Activated CD8-positive, alpha-beta T cell treated with anti-CD3 and anti-CD28 coated beads, Interleukin-2, amount 10 ng/mL, durations not matched to agents 7 days and 5 days (primary cell): ENCODE data around the gene ZNF143. TPM values are rescaled to one million over a fixed set of nuclear protein-coding genes. Genes with fewer than 3 reads are reported as not detected.
A peak's percentile ranks its signal among the peaks of the same experiment; 100 is the strongest.

Source experiments
- ATAC-seq: fragments of 150-1000 bp; cut with Tn5 transposase; one replicate; pipeline ENCODE4 v1.10.0; 2021; ENCODE audit warnings: moderate library complexity
- CTCF ChIA-PET: fragments of 350-600 bp; sonication (Branson Sonifier 250); formaldehyde crosslinking; loops from one replicate; lab custom pipeline; 2021; ENCODE audit warnings: antibody characterized with exemption; lab: Charles Lee
- POLR2A ChIA-PET: fragments of 350-600 bp; sonication (Branson Sonifier 250); formaldehyde crosslinking; loops from one replicate; lab custom pipeline; 2021; ENCODE audit warnings: antibody characterized with exemption; lab: Charles Lee
- DNase-seq: peaks from one replicate; pipeline ENCODE4 v3.0.0-alpha.2; 2020
- H3K27ac Mint-ChIP-seq: one replicate; pipeline ENCODE4 v1.8.0; 2021; ENCODE audit warnings: mild to moderate bottlenecking, mixed read lengths
- H3K27me3 Mint-ChIP-seq: one replicate; pipeline ENCODE4 v1.8.0; 2021; ENCODE audit warnings: low read depth, mixed read lengths
- H3K36me3 Mint-ChIP-seq: one replicate; pipeline ENCODE4 v1.8.0; 2021; ENCODE audit warnings: low read depth, mixed read lengths
- H3K4me1 Mint-ChIP-seq: one replicate; pipeline ENCODE4 v1.8.0; 2021; ENCODE audit warnings: low read depth, mixed read lengths
- H3K4me3 Mint-ChIP-seq: one replicate; pipeline ENCODE4 v1.8.0; 2021; ENCODE audit warnings: mild to moderate bottlenecking, mixed read lengths
- H3K9me3 Mint-ChIP-seq: one replicate; pipeline ENCODE4 v1.8.0; 2022; ENCODE audit warnings: mixed read lengths; ENCODE audit not compliant: insufficient read depth
- total RNA-seq, 2 experiments: library from RNA; stranded (reverse); gene quantifications; one replicate each; pipeline ENCODE4 v1.2.3, GENCODE V29; 2021

The ZNF143 gene
- total RNA-seq, 2 experiments from 2014 or later = 31.4 to 33.7 TPM

DNA sequence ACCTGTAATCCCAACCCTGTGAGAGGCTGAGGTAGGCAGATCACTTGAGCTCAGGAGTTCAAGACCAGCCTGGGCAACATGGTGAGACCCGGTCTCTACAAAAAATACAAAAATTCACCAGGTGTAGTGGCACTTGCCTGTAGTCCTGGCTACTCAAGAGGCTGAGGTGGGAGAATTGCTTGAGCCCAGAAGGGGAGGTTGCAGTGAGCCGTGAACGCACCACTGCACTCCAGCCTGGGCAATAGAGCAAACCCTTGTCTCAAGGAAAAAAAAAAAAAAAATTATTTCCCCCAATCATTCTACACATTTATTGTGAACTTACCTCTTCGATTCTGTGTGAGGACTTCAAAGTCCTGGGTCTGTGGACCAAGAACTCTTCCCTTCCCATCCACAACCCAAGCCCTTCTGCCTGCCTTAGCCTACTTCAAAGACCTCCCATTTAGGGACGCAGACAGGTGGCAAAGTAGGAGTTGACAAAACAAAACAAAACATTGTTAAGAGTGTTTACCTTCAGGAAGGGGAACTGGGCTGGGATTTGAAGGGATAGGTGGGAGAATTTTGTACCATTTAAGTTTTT lies 108.9 kb downstream of the ZNF143 start:
- ATAC-seq (no peak), DNase-seq (no peak)
- H3K4me1 Mint-ChIP-seq = peaks cover 31% of the 10 kb centered on the region
- POLR2A ChIA-PET = no interaction called here
- H3K4me3 Mint-ChIP-seq = no peak overlapping the region
- H3K27ac Mint-ChIP-seq = no peak overlapping the region
- H3K36me3 Mint-ChIP-seq = peaks cover 2% of the 10 kb centered on the region
- peaks cover 14% of the 10 kb centered on the region for H3K27me3 Mint-ChIP-seq
- no peaks in the 10 kb centered on the region for H3K9me3 Mint-ChIP-seq
- CTCF ChIA-PET = interaction anchor here (2.5 kb wide), 1 partner anchor 44 kb away, joined by 12 read pairs; no protein-coding TSS in a partner anchor

DNA sequence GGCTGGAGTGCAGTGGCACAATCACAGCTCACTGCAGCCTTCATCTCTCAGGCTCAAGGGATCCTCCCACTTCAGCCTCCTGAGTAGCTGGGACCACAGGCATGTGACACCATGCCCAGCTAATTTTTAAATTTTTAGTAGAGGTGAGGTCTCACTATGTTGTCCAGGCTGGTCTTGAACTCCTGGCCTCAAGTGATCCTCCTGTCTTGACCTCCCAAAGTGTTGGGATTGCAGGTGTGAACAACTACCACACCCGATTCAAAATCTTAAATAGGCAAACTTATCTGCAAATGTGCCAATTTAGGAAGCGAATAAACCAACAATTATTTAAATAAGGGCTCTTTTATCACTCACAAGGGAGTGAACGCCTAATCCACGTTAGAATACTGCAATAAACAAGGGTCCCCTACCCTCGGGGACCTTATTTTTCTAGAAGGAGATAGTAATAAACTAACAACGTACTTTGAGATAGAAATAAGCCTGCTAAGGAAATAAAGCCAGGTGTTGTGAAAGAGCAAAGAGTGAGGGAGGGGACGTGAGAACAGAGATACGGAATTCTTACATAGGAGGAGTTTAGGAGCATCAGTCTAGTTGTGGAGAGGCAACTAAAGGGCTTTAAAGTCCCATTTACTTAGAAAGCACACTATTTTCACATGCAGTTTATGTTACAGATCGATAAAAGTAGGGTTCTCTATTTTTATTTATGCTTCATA lies 109.7 kb downstream of the ZNF143 start:
- ATAC-seq (no peak), DNase-seq (no peak)
- ChIA-PET POLR2A (interaction anchor here (4.2 kb wide), 1 partner anchor 43 kb away, joined by 24 read pairs; no protein-coding TSS in a partner anchor), CTCF (interaction anchor here (1.5 to 2.5 kb wide), 2 partner anchors 35 to 43 kb away, joined by 4 to 12 read pairs; no protein-coding TSS in a partner anchor)
- peaks cover 14% of the 10 kb centered on the region for H3K27me3 Mint-ChIP-seq
- no peaks in the 10 kb centered on the region for H3K9me3 Mint-ChIP-seq
- peaks cover 32% of the 10 kb centered on the region for H3K4me1 Mint-ChIP-seq
- H3K4me3 Mint-ChIP-seq = no peak overlapping the region
- H3K36me3 Mint-ChIP-seq = peaks cover 10% of the 10 kb centered on the region
- no peak overlapping the region for H3K27ac Mint-ChIP-seq

DNA sequence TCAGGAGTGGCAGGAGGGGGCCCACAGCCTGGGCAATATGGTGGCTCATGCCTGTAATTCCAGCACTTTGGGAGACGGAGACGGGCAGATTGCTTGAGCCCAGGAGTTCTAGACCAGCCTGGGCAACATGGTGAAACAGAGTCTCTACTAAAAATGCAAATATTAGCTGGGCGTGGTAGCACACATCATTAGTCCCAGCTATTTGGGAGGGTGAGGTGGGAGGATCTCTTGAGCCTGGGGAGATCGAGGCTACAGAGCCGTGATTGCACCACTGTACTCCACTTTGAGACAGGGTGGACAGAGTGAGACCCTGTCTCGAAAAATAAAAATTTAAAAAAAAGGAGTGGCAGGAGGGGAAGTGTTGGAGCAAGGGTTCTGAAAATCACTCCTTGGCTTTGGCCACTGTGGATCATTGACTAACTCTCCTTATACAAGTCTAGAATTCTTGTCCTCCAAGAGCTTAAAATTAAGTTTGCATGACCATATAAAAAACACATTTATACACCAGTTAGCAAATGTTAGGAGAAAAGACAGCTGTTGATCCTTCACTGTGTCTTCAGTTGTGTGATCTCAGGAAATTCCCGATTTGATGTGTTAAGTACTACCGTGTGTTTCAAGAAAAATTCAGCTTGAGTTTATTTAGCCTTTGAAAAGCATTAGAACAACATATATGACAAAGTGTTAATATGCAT lies 110.4 kb downstream of the ZNF143 start:
- peaks cover 33% of the 10 kb centered on the region for H3K4me1 Mint-ChIP-seq

DNA sequence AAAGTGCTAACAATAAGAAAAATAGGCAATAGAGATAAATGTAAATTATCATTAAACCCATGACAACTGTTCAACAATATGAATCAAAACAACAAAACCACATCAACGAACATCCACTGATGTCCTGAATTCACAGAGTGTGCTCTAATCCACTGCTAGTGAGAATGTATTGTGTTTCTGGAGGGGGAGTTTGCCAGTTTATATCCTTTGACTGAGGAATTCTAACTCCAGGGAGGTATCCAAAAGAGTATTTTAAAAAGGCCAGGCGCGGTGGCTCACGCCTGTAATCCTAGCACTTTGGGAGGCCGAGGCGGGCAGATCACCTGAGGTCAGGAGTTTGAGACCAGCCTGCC lies 110.9 kb downstream of the ZNF143 start:
- peaks cover 34% of the 10 kb centered on the region for H3K4me1 Mint-ChIP-seq
- H3K27me3 Mint-ChIP-seq = peaks cover 14% of the 10 kb centered on the region
- H3K36me3 Mint-ChIP-seq = peaks cover 23% of the 10 kb centered on the region
- ATAC-seq (no peak), DNase-seq (no peak)
- no peaks in the 10 kb centered on the region for H3K9me3 Mint-ChIP-seq
- ChIA-PET POLR2A (interaction anchor here (4.2 kb wide), 1 partner anchor 42 kb away, joined by 24 read pairs; no protein-coding TSS in a partner anchor), CTCF (interaction anchor here (1.2 to 1.5 kb wide), 2 partner anchors 37 to 41 kb away, joined by 4 to 5 read pairs; no protein-coding TSS in a partner anchor)
- no peak overlapping the region for H3K27ac Mint-ChIP-seq
- H3K4me3 Mint-ChIP-seq = peak overlapping the region; percentile 82

More for the DNA sequence above, 110.4 kb downstream of the ZNF143 start:
- Mint-ChIP-seq H3K4me3 (no peak overlapping the region), H3K27ac (no peak overlapping the region), H3K27me3 (peaks cover 14% of the 10 kb centered on the region), H3K36me3 (peaks cover 18% of the 10 kb centered on the region), H3K9me3 (no peaks in the 10 kb centered on the region)
- ChIA-PET POLR2A (interaction anchor here (4.2 kb wide), 1 partner anchor 42 kb away, joined by 24 read pairs; no protein-coding TSS in a partner anchor), CTCF (interaction anchor here (1.2 to 1.5 kb wide), 2 partner anchors 36 to 42 kb away, joined by 4 to 5 read pairs; no protein-coding TSS in a partner anchor)
- DNase-seq (no peak), ATAC-seq (no peak)

DNA sequence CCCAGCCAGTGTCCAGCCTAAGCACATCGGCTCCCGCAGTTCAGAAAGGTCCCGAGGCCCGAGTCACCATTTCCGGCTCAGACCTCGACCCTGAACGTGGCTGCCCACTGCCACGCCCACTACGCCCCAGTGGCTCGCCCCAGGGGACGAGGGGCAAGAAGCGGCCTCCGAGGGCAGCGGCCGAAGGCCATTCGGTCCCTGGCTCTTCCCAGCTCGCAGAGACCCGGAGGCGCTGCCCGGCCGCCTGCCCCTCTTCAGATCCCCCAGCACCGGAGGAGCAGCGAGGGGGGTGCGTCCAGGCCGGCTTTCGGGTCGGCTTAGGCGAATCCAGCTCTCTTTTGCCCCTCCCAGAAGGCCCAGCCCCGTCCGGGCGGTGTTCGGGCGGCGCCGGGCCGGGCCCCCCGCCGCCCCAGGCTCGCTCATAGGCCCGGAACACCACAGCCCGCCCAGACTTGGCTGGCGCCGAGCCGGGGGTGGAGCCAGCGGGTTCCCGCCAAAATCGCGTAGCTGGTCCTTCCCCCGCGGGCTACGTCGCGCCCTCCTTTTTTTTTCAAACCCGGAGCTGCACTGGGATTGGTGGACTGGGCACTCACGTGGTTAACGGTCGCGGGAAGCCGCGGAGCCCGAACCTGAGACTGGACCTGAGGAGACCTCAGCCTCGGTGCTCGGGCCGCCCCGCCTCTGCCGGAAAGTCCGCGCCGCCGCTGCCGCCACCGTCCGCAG lies 112.4 kb downstream of the ZNF143 start, which contains the start of gene WEE1:
Gene WEE1, plus strand, starts transcription at position 619 of the 723 bp plus-strand sequence. CDS start 264 bp downstream, outside the sequence.
- H3K4me1 Mint-ChIP-seq = peaks cover 46% of the 10 kb centered on the region
- ChIA-PET POLR2A (interaction anchor here (0.6 to 4.2 kb wide), 13 partner anchors 11 to 729 kb away, joined by 3 to 24 read pairs (median 3); partner anchors contain the start of gene ZNF143), CTCF (interaction anchor here (0.9 to 5.4 kb wide), 10 partner anchors 11 to 731 kb away, joined by 3 to 47 read pairs (median 6); no protein-coding TSS in a partner anchor)
- peaks cover 14% of the 10 kb centered on the region for H3K27me3 Mint-ChIP-seq
- no peaks in the 10 kb centered on the region for H3K9me3 Mint-ChIP-seq
- H3K4me3 Mint-ChIP-seq = peak within 1 kb of the TSS; percentile 98
- peak; percentile 98 for DNase-seq
- peaks cover 37% of the 10 kb centered on the region for H3K36me3 Mint-ChIP-seq
- H3K27ac Mint-ChIP-seq = peak within 1 kb of the TSS; percentile 87
- peak; percentile 96 for ATAC-seq

DNA sequence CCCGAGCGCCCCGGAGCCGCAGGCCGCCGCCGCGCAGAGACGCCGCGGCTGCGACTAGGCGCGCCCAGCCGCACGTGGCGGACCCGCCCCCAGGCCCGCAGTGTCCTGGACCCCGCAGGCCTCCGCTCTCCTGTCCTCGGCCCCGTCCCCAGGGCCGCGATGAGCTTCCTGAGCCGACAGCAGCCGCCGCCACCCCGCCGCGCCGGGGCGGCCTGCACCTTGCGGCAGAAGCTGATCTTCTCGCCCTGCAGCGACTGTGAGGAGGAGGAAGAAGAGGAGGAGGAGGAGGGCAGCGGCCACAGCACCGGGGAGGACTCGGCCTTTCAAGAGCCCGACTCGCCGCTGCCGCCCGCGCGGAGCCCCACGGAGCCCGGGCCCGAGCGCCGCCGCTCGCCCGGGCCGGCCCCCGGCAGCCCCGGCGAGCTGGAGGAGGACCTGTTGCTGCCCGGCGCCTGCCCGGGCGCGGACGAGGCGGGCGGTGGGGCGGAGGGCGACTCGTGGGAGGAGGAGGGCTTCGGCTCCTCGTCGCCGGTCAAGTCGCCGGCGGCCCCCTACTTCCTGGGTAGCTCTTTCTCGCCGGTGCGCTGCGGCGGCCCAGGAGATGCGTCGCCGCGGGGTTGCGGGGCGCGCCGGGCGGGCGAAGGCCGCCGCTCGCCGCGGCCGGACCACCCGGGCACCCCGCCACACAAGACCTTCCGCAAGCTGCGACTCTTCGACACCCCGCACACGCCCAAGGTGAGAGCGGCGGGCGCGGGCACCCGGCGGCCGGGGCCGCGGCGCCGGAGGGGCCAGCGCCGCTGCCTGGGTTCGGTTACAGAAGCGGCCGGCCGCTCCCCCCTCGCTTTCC lies 113.2 kb downstream of the ZNF143 start:
- ChIA-PET CTCF (interaction anchor here (0.9 to 5.4 kb wide), 10 partner anchors 12 to 730 kb away, joined by 3 to 47 read pairs (median 6); no protein-coding TSS in a partner anchor), POLR2A (interaction anchor here (0.5 to 4.2 kb wide), 12 partner anchors 10 to 729 kb away, joined by 3 to 24 read pairs (median 4); partner anchors contain the start of gene ZNF143)
- peak overlapping the region; percentile 87 for H3K27ac Mint-ChIP-seq
- H3K36me3 Mint-ChIP-seq = peaks cover 41% of the 10 kb centered on the region
- H3K4me3 Mint-ChIP-seq = peak overlapping the region; percentile 98
- H3K9me3 Mint-ChIP-seq = no peaks in the 10 kb centered on the region
- H3K27me3 Mint-ChIP-seq = peaks cover 14% of the 10 kb centered on the region
- DNase-seq (no peak), ATAC-seq (peak; percentile 52)
- H3K4me1 Mint-ChIP-seq = peaks cover 46% of the 10 kb centered on the region

DNA sequence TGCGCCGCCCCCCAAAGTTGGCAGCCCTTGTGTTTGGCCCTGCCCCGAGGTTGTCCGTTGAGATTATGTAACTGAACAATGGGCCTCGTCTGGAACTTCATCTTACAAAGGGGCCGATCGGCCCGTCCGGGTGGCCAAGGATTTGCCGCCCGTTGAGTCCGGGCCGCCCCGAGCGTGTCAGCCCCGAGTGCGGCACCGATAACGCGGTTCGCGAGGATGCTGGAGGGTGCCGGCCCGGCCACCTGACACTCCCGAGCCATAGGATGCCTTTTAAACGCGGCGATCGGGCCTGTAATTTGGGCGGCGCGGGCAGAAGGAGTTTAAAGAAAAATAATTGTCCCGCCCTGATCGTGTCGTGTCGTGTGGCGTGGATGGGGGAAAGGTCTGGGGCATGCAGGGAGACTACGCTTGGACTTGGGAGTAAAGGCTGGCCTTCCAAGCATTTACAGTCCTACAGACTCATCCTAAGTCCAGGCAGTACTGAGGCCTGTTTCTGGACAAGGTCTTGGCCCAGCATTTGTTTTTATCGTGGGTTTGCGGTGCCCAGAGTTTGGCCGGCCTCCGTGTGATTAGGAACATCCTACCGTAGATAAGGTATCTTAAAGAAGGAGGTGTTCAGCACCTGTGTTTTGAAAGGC lies 113.9 kb downstream of the ZNF143 start:
- peaks cover 48% of the 10 kb centered on the region for H3K4me1 Mint-ChIP-seq
- H3K36me3 Mint-ChIP-seq = peaks cover 49% of the 10 kb centered on the region
- H3K9me3 Mint-ChIP-seq = no peaks in the 10 kb centered on the region
- peaks cover 10% of the 10 kb centered on the region for H3K27me3 Mint-ChIP-seq
- DNase-seq = peak; percentile 39
- ChIA-PET CTCF (interaction anchor here (1.4 to 5.4 kb wide), 8 partner anchors 12 to 174 kb away, joined by 4 to 47 read pairs (median 7); no protein-coding TSS in a partner anchor), POLR2A (interaction anchor here (0.8 to 4.2 kb wide), 6 partner anchors 14 to 184 kb away, joined by 4 to 24 read pairs (median 12); partner anchors contain the start of gene ZNF143)
- ATAC-seq = no peak
- peak overlapping the region; percentile 98 for H3K4me3 Mint-ChIP-seq
- H3K27ac Mint-ChIP-seq = peak overlapping the region; percentile 87

DNA sequence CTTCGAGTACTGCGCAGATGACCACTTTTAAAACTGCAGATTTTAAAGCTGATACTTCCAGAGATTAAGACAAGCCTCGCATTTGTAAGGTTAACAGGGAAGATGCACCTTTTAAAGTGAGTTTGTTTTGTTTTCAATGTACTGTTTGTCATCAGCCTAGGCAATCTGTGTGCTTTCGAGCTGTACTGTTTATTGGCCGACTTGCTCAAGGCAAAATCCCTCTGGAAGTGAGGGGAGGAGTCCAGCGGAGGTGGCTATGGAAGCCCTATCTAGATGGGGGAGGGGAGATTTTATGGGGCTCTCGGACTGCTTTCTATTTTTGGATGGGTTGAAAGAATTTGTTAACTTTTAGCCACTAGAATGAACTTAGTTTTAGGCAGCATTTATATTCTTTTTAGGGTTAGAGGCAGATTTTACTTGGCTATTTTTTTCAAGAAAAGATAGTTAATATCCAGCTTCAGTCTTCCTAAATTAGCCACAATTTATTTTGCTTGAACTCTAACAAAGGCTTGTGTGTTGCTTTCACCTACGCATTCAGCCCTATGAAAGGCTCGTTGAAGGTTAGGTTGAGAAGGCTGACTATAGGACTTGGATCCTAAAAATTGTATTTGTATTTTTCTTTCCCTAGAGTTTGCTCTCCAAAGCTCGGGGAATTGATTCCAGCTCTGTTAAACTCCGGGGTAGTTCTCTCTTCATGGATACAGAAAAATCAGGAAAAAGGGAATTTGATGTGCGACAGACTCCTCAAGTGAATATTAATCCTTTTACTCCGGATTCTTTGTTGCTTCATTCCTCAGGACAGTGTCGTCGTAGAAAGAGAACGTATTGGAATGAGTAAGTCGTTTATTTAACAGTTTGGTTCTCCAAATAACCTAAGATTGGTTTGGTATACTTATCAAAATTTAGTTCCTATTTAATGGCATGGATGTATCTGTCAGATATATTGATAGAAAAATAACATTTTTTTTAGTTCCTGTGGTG lies 114.7 kb downstream of the ZNF143 start:
- CTCF ChIA-PET = interaction anchor here (1.4 to 5.4 kb wide), 6 partner anchors 12 to 183 kb away, joined by 4 to 47 read pairs (median 6); no protein-coding TSS in a partner anchor
- peaks cover 7% of the 10 kb centered on the region for H3K27me3 Mint-ChIP-seq
- H3K9me3 Mint-ChIP-seq = no peaks in the 10 kb centered on the region
- ATAC-seq (no peak), DNase-seq (no peak)
- H3K4me1 Mint-ChIP-seq = peaks cover 48% of the 10 kb centered on the region
- H3K36me3 Mint-ChIP-seq = peaks cover 51% of the 10 kb centered on the region
- POLR2A ChIA-PET = interaction anchor here (0.8 to 3.6 kb wide), 4 partner anchors 25 to 115 kb away, joined by 4 to 11 read pairs (median 4); partner anchors contain the start of gene ZNF143
- peak overlapping the region; percentile 87 for H3K27ac Mint-ChIP-seq
- peak overlapping the region; percentile 98 for H3K4me3 Mint-ChIP-seq
